HepG2 (cell line): ENCODE data around the gene RMRP. TPM values are rescaled to one million over a fixed set of nuclear protein-coding genes. Genes with fewer than 3 reads are reported as not detected.
A peak's percentile ranks its signal among the peaks of the same experiment; 100 is the strongest.

ENCODE experiments used
- EHMT2 ChIP-seq: fragments of 200-600 bp; sonication (generic); IDR thresholded peaks from 2 replicates; pipeline ENCODE4 v1.7.0; 2017; ENCODE audit warnings: antibody characterized with exemption, low read depth, low read length, borderline replicate concordance
- ERF ChIP-seq: IDR thresholded peaks from 2 replicates; pipeline ENCODE4 v1.6.1; 2018; ENCODE audit warnings: missing biosample characterization, missing genetic modification reagents
- ETS1 ChIP-seq: sonication (generic); formaldehyde crosslinking; IDR thresholded peaks from 2 replicates; pipeline ENCODE4 v1.4.0; 2020; ENCODE audit warnings: missing genetic modification reagents
- GATAD1 ChIP-seq: IDR thresholded peaks from 2 replicates; pipeline ENCODE4 v1.6.1; 2016; ENCODE audit warnings: missing genetic modification reagents, missing compliant biosample characterization
- MTERF4 ChIP-seq: sonication (generic); formaldehyde crosslinking; IDR thresholded peaks from 2 replicates; pipeline ENCODE4 v1.8.0; 2023; ENCODE audit warnings: mild to moderate bottlenecking, missing genetic modification reagents
- RERE ChIP-seq: IDR thresholded peaks from 2 replicates; pipeline ENCODE4 v1.6.1; 2016; ENCODE audit warnings: low read depth, missing genetic modification reagents, missing compliant biosample characterization
- SMARCE1 ChIP-seq: fragments of 450-650 bp; IDR thresholded peaks from 2 replicates; pipeline ENCODE4 v1.6.1; 2017; ENCODE audit warnings: borderline replicate concordance
- SOX13 ChIP-seq, 3 experiments: fragments of 450-650 bp in 1 of 3; sonication (generic) in 1 of 3; formaldehyde crosslinking in 1 of 3; IDR thresholded peaks in 2 of 3; conservative IDR thresholded peaks in 1 of 3; 2 replicates each; pipeline versions ENCODE4 v1.5.0 to v1.6.1; 2016 to 2020; ENCODE audit warnings: antibody characterized with exemption in 1 of 3, mild to moderate bottlenecking in 1 of 3, missing compliant biosample characterization in 1 of 3, missing genetic modification reagents in 1 of 3, moderate library complexity in 1 of 3
- ZBTB10 ChIP-seq: sonication (generic); formaldehyde crosslinking; IDR thresholded peaks from 2 replicates; pipeline ENCODE4 v1.4.0; 2020; ENCODE audit warnings: missing genetic modification reagents, borderline replicate concordance
- ZNF350 ChIP-seq: sonication (generic); formaldehyde crosslinking; IDR thresholded peaks from 2 replicates; pipeline ENCODE4 v1.4.0; 2020; ENCODE audit warnings: mild to moderate bottlenecking, low read depth, missing genetic modification reagents, borderline replicate concordance
- ZNF720 ChIP-seq: sonication (generic); formaldehyde crosslinking; IDR thresholded peaks from 2 replicates; pipeline ENCODE4 v1.4.0; 2020; ENCODE audit warnings: missing genetic modification reagents
- polyA plus RNA-seq, 8 experiments: library from polyadenylated mRNA; depleted of rRNA in 3 of 8; stranded (reverse) in 7 of 8; unstranded in 1 of 8; fragments of >200 nt; fragmentation: Illumina TruSeq in 4 of 8; extraction: Trizol in 4 of 8; gene quantifications; 2 replicates each; pipeline versions ENCODE4 v1.2.1 to v1.2.3, GENCODE V29; 2011 to 2016; ENCODE audit warnings: low read depth in 4 of 8, missing spikeins in 1 of 8, mixed read lengths in 1 of 8; ENCODE audit not compliant: insufficient read depth in 1 of 8
- total RNA-seq, 5 experiments: library from RNA; depleted of rRNA; stranded (reverse); fragments of >200 nt; fragmentation: Illumina TruSeq; extraction: Trizol; gene quantifications; 2 replicates each; pipeline ENCODE4 v1.2.3, GENCODE V29; 2016; ENCODE audit warnings: low read depth in 1 of 5

RMRP gene
- total and polyA plus RNA-seq, 2 of the 13 experiments (the other 11 are each of a cell fraction or from before 2014, with no cell fraction given), result 51.4 to 4,025 TPM

- TF ChIP-seq MTERF4 (CRISPR knock-in tag) (no peak), ZNF720 (CRISPR knock-in tag) (no peak), ZBTB10 (CRISPR knock-in tag) (peak; percentile 38; the same call in 1 of the 2 replicates), SOX13 (IDR thresholded peaks at IDR 0.05) (0 out of 2 replicates have a peak, but pooled peaks have one; percentile 36), SOX13 (CRISPR knock-in tag; conservative IDR thresholded peaks at IDR 0.05 in 1 of 2, IDR thresholded peaks at IDR 0.05 in 1 of 2) (peak in 1 of 2 experiments; percentile 82; a peak in 2 of 4 replicates), GATAD1 (CRISPR knock-in tag) (peak; percentile 47; the same call in 1 of the 2 replicates), EHMT2 (no peak), SMARCE1 (no peak), ZNF350 (CRISPR knock-in tag) (peak; percentile 34; the same call in 1 of the 2 replicates), ERF (CRISPR knock-in tag) (peak; percentile 43), ETS1 (CRISPR knock-in tag) (no peak), RERE (no peak)
Measured at GRCh38 chr9:35669331-35670145, 11.7 kb upstream of the RMRP start (continued).
